CD4-positive, alpha-beta T cell (primary cell): ENCODE results near the gene MYO1C. TPM values are rescaled to one million over a fixed set of nuclear protein-coding genes. Genes with fewer than 3 reads are reported as not detected.

Experiments
- ATAC-seq: fragments of 200-7000 bp; cut with Tn5 transposase; one replicate; pipeline ENCODE4 v1.10.0; 2022; ENCODE audit warnings: mild to moderate bottlenecking; ENCODE audit not compliant: poor library complexity
- CTCF ChIA-PET: fragments of 350-600 bp; sonication (Branson Sonifier 250); formaldehyde crosslinking; loops from one replicate; lab custom pipeline; 2021; ENCODE audit warnings: antibody characterized with exemption, inconsistent platforms; lab: Charles Lee
- POLR2A ChIA-PET: fragments of 350-600 bp; sonication (Branson Sonifier 250); formaldehyde crosslinking; loops from one replicate; lab custom pipeline; 2021; ENCODE audit warnings: antibody characterized with exemption, inconsistent platforms; lab: Charles Lee
- DNase-seq, 14 experiments: peaks; one replicate each; pipeline ENCODE4 v3.0.0-alpha.2; 2013 to 2020; ENCODE audit warnings: mixed read lengths in 2 of 14
- H3K27ac ChIP-seq, 2 donors: one replicate each; pipeline versions ENCODE4 v1.5.1 to v1.7.0; 2013; ENCODE audit warnings: low read length in 2 of 2, low read depth in 1 of 2, mild to moderate bottlenecking in 1 of 2
- H3K27me3 ChIP-seq, 2 experiments: 1 replicate in 1 of 2; 2 replicates in 1 of 2; pipeline versions ENCODE4 v1.6.1 to v1.7.0; 2013; ENCODE audit warnings: low read length in 2 of 2, control low read depth in 1 of 2, mild to moderate bottlenecking in 1 of 2, moderate library complexity in 1 of 2; ENCODE audit not compliant: insufficient read depth in 2 of 2, control insufficient read depth in 1 of 2
- H3K36me3 ChIP-seq: one replicate; pipeline ENCODE4 v1.6.1; 2013; ENCODE audit warnings: low read length, control low read depth; ENCODE audit not compliant: insufficient read depth
- H3K4me1 ChIP-seq: one replicate; pipeline ENCODE4 v1.6.1; 2013; ENCODE audit warnings: low read length, control low read depth; ENCODE audit not compliant: insufficient read depth
- H3K4me3 ChIP-seq: one replicate; pipeline ENCODE4 v1.5.1; 2013; ENCODE audit warnings: mild to moderate bottlenecking, low read length, moderate library complexity
- H3K9me3 ChIP-seq, 2 experiments: 1 replicate in 1 of 2; 2 replicates in 1 of 2; pipeline versions ENCODE4 v1.6.1 to v1.7.0; 2013; ENCODE audit warnings: low read length in 2 of 2, mild to moderate bottlenecking in 2 of 2, control low read depth in 1 of 2, moderate library complexity in 1 of 2; ENCODE audit not compliant: control insufficient read depth in 1 of 2, insufficient read depth in 1 of 2
- H3K27ac Mint-ChIP-seq: one replicate; pipeline ENCODE4 v1.8.0; 2020; ENCODE audit warnings: mixed read lengths
- H3K27me3 Mint-ChIP-seq: one replicate; pipeline ENCODE4 v1.8.0; 2021; ENCODE audit warnings: mixed read lengths
- H3K36me3 Mint-ChIP-seq: one replicate; pipeline ENCODE4 v1.8.0; 2021; ENCODE audit warnings: low read depth, mixed read lengths
- H3K4me1 Mint-ChIP-seq: one replicate; pipeline ENCODE4 v1.8.0; 2021; ENCODE audit warnings: low read depth, mixed read lengths
- H3K4me3 Mint-ChIP-seq: one replicate; pipeline ENCODE4 v1.8.0; 2020; ENCODE audit warnings: mild to moderate bottlenecking, mixed read lengths
- H3K9me3 Mint-ChIP-seq: one replicate; pipeline ENCODE4 v1.8.0; 2020; ENCODE audit warnings: mixed read lengths
- intact Hi-C, 2 experiments: fragments of 100-400 bp; cut with DNase I in 1 of 2; cut with micrococcal nuclease in 1 of 2; formaldehyde crosslinking; loops; one replicate each; pipeline versions ENCODE4 v1.15.1 to v1.9.0; 2023 to 2025; cut with DNase I, micrococcal nuclease
- total RNA-seq, 174 experiments: library from RNA in 2 of 174; stranded (reverse) in 2 of 174; gene quantifications; one replicate each; pipeline ENCODE4 v1.2.3 and lab custom pipeline; 2021 to 2026
- TF ChIP-seq, protein P1 (sequence below): fragments of 200-600 bp; IDR thresholded peaks from one replicate; pipeline ENCODE4 v1.8.0; 2022; ENCODE audit warnings: antibody characterized with exemption, mild to moderate bottlenecking

Gene MYO1C
- total RNA-seq, 2 experiments from 2014 or later, result 21.0 to 24.7 TPM

DNA sequence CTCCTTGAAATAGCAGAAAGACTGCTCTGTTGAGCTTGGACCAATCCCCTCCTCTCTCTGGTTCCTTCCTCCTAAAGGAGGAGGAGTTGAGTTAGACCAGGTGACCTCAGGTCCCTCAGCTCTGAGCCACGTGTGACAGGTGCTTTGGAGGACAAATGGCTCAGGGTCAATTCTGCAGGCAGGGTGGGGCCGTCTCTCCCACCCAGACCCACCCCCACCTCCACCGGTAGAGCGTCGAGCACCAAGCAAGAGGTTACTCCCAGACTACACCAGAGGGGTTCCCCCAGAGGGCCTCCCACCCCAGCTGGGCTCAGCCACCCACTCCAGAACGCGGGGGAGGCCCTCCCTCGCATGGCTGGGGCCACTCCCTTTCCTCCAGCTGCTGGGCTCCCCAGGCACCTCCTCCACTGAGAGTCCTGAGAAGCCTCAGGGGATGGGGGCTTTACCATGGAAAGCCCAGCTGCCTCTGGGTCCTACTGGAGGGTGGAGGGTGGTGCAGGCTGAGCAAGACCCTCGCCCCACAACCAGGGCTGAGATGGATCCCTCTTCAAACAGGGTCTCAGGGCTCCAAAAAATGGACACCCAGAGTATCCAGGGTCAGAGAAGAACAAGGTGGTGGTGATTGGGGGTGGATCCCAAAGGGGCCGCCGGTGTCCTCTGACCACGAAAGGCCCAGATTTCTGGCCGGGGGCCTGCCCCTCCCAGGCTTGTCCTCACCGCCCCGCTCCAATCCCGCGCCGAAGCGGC, 7.6 kb downstream of the MYO1C start:
- H3K4me3 ChIP-seq, result peak overlapping the region; percentile 50
- TF ChIP-seq, protein P1, sequence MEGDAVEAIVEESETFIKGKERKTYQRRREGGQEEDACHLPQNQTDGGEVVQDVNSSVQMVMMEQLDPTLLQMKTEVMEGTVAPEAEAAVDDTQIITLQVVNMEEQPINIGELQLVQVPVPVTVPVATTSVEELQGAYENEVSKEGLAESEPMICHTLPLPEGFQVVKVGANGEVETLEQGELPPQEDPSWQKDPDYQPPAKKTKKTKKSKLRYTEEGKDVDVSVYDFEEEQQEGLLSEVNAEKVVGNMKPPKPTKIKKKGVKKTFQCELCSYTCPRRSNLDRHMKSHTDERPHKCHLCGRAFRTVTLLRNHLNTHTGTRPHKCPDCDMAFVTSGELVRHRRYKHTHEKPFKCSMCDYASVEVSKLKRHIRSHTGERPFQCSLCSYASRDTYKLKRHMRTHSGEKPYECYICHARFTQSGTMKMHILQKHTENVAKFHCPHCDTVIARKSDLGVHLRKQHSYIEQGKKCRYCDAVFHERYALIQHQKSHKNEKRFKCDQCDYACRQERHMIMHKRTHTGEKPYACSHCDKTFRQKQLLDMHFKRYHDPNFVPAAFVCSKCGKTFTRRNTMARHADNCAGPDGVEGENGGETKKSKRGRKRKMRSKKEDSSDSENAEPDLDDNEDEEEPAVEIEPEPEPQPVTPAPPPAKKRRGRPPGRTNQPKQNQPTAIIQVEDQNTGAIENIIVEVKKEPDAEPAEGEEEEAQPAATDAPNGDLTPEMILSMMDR, result no peak
- CTCF ChIA-PET, result interaction anchor here (0.9 to 1.2 kb wide), 4 partner anchors 26 to 119 kb away, joined by 3 to 5 read pairs (median 3); partner anchors contain the start of gene INPP5K

DNA sequence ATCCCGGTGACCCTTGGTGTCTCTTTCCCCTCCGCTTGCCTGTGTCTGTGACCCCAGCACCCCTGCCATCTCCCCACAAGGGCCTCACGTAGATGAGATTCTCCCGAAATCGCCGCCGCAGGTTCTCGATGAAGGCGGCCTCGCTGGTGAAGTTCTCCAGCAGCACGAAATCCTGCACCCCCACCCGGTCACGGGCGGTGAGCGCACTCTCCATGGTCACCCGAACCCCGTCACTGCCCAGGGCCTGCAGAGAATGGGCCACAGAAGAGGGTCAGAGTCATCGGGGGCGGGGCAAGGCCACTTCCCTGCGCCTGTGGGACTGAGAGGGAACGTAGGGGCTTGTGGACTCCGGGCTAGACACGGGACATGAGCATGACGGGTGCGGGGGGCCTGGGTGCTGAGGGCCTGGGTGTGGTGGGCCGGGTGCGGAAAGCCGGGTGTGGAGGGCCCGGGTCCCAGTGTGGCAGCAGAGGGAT, 8.4 kb downstream of the MYO1C start:
- DNase-seq, result no peak
- TF ChIP-seq, protein P1, result no peak
- H3K36me3 Mint-ChIP-seq, result no peaks in the 10 kb centered on the region
- H3K4me1 ChIP-seq, result peaks cover 43% of the 10 kb centered on the region
- CTCF ChIA-PET, result interaction anchor here (0.9 to 1.2 kb wide), 3 partner anchors 25 to 104 kb away, joined by 3 to 5 read pairs (median 3); partner anchors contain the start of gene INPP5K
- H3K9me3 ChIP-seq, result no peaks in the 10 kb centered on the region
- peak overlapping the region in 1 of 2 donors; percentile 25 for H3K27ac ChIP-seq
- H3K4me1 Mint-ChIP-seq, result peaks cover 26% of the 10 kb centered on the region
- H3K9me3 Mint-ChIP-seq, result no peaks in the 10 kb centered on the region
- intact Hi-C loops, result no loop called here
- H3K4me3 Mint-ChIP-seq, result peak overlapping the region; percentile 92
- H3K4me3 ChIP-seq, result no peak overlapping the region
- ATAC-seq, result no peak
- H3K36me3 ChIP-seq, result peaks cover 2% of the 10 kb centered on the region
- no peaks in the 10 kb centered on the region for H3K27me3 Mint-ChIP-seq
- peak overlapping the region; percentile 84 for H3K27ac Mint-ChIP-seq
- H3K27me3 ChIP-seq, result no peaks in the 10 kb centered on the region
- POLR2A ChIA-PET, result interaction anchor here (1.0 to 1.2 kb wide), 2 partner anchors 21 to 22 kb away, joined by 3 to 5 read pairs; no protein-coding TSS in a partner anchor

More for the DNA sequence above, 7.6 kb downstream of the MYO1C start:
- Histone ChIP-seq H3K36me3 (no peaks in the 10 kb centered on the region), H3K4me1 (peaks cover 50% of the 10 kb centered on the region), H3K27me3 (no peaks in the 10 kb centered on the region), H3K9me3 (no peaks in the 10 kb centered on the region), H3K27ac (peak overlapping the region; percentile 47 to 61)
- intact Hi-C loops, result no loop called here
- peak overlapping the region; percentile 84 for H3K27ac Mint-ChIP-seq
- H3K27me3 Mint-ChIP-seq, result no peaks in the 10 kb centered on the region
- peaks cover 26% of the 10 kb centered on the region for H3K4me1 Mint-ChIP-seq
- POLR2A ChIA-PET, result interaction anchor here (0.9 to 1.2 kb wide), 3 partner anchors 22 to 199 kb away, joined by 3 to 5 read pairs (median 3); no protein-coding TSS in a partner anchor
- no peaks in the 10 kb centered on the region for H3K36me3 Mint-ChIP-seq
- peak overlapping the region; percentile 92 for H3K4me3 Mint-ChIP-seq
- ATAC-seq (peak; percentile 51), DNase-seq (peak in 10 of 14 experiments; percentile 29 to 85 (median 50))
- H3K9me3 Mint-ChIP-seq, result no peaks in the 10 kb centered on the region

DNA sequence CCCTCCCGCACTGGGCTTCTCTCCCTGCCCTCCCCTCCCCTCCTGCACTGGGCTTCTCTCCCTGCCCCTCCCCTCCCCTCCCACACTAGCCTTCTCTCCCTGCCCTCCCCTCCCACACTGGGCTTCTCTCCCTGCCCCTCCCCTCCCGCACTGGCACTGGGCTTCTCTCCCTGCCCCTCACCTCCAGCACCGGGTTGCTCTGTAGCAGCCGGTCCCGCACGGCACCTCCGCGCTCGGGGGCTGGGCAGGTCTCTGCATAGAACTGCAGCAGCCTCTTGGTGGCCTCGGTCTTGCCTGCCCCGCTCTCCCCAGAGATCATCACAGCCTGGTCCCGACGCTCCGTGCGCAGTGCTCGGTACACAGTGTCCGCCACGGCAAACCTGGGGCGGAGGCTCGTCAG, 9.8 kb downstream of the MYO1C start:
- no peak overlapping the region for H3K27ac Mint-ChIP-seq
- peaks cover 17% of the 10 kb centered on the region for H3K4me1 Mint-ChIP-seq
- no peaks in the 10 kb centered on the region for H3K9me3 ChIP-seq
- H3K36me3 Mint-ChIP-seq, result no peaks in the 10 kb centered on the region
- no peak overlapping the region for H3K4me3 ChIP-seq
- H3K27ac ChIP-seq, result no peak overlapping the region
- peaks cover 14% of the 10 kb centered on the region for H3K36me3 ChIP-seq
- DNase-seq (no peak), ATAC-seq (no peak)
- intact Hi-C loops, result no loop called here
- H3K4me1 ChIP-seq, result peaks cover 31% of the 10 kb centered on the region
- ChIA-PET CTCF (no interaction called here), POLR2A (no interaction called here)
- no peak overlapping the region for H3K4me3 Mint-ChIP-seq
- H3K9me3 Mint-ChIP-seq, result no peaks in the 10 kb centered on the region
- TF ChIP-seq, protein P1, result no peak
- H3K27me3 Mint-ChIP-seq, result no peaks in the 10 kb centered on the region
- no peaks in the 10 kb centered on the region for H3K27me3 ChIP-seq
